ENCODE data around the gene SLC6A17.

- TF ChIP-seq CTCF (IDR thresholded peaks at IDR 0.05) (no peak), POLR2A (IDR thresholded peaks at IDR 0.05) (no peak)
Observed at GRCh38 chr1:110174961-110175360, 24.7 kb downstream of the SLC6A17 start.

Data from right lobe of liver (tissue), 4 donors.